ENCODE measurements around the gene SNRNP48. TPM values are rescaled to one million over a fixed set of nuclear protein-coding genes. Genes with fewer than 3 reads are reported as not detected.

The SNRNP48 gene, protein sequence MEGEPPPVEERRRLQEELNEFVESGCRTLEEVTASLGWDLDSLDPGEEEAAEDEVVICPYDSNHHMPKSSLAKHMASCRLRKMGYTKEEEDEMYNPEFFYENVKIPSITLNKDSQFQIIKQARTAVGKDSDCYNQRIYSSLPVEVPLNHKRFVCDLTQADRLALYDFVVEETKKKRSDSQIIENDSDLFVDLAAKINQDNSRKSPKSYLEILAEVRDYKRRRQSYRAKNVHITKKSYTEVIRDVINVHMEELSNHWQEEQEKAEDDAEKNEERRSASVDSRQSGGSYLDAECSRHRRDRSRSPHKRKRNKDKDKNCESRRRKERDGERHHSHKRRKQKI
- 15.9 TPM for polyA plus RNA-seq (ENCODE audit: insufficient read length)

DNA sequence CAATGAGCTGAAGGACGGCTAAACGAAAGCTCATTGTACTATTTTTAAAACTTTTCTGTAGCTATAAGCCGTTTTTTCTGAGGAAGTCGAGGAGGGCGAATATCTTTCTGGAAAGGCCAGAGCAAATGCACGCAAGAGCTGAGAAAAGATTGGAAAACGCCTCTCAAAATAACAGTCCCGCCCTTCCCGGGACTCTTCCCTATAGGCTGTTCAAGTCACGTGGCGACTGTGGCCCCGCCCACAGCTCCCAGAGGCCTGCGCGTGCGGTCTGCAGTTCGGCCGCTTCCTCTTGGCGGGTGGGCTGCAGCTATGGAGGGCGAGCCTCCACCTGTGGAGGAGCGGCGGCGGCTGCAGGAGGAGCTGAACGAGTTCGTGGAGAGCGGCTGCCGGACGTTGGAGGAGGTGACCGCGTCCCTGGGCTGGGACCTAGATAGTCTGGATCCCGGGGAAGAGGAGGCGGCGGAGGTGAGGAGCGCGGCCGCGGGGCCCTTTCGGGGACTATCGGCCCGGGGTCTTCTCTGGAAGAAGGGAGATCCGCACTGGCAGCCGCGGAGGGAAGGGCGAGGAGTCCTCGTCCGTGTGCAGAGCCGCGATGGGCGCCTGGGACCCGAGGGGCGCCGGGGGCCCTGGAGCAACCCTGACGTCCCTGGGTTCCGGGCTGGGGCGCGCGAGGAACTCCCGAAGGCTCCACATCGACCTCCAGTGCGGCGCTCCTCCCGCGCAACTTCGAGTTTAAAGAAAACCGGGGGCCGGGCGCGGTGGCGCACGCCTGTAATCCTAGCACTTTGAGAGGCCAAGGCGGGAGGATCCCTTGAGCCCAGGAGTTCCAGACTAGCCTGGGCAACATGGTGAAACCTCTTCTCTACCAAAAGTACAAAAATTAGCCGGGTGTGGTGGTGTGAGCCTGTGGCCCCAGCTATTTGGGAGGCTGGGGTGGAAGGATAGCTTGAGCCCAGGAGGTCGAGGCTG is at the start of gene SNRNP48:
SNRNP48 (plus strand) TSS at position 250 of the 969 bp plus-strand sequence; CDS start at position 310, 60 bp downstream.
- peak; percentile 96 for DNase-seq

GRCh38 chr6:7540595-7540994 is 49.4 kb upstream of the SNRNP48 start:
- DNase-seq: no peak

DNA sequence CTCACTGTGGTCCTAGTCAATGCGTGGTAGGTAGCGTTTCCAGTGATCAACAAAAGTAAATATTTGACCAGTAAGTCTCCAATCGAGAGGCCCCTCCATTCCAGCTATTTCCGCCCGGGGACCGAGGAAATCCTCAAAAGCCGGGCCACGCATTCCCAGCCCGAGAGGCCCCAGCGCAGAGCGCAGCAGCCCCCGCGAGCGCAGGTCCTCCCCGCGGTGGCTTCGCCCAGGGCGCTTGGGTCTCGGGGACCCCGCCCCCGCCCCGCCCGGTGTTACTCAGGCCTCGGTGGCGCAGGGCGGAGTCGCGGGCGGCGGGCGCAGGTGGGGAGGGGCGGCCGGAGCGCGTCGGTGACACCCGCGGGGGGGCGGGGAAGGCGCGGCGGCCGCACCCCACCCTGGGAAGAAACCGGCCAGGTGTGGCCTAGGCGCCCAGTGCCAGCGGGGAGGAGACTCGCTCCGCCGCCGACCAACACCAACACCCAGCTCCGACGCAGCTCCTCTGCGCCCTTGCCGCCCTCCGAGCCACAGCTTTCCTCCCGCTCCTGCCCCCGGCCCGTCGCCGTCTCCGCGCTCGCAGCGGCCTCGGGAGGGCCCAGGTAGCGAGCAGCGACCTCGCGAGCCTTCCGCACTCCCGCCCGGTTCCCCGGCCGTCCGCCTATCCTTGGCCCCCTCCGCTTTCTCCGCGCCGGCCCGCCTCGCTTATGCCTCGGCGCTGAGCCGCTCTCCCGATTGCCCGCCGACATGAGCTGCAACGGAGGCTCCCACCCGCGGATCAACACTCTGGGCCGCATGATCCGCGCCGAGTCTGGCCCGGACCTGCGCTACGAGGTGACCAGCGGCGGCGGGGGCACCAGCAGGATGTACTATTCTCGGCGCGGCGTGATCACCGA is 48.6 kb upstream of the SNRNP48 start, which contains the start of gene DSP:
DSP (plus strand) TSS at position 497 of the 890 bp plus-strand sequence; CDS start at position 742, 245 bp downstream.
- DNase-seq: no peak

DNA sequence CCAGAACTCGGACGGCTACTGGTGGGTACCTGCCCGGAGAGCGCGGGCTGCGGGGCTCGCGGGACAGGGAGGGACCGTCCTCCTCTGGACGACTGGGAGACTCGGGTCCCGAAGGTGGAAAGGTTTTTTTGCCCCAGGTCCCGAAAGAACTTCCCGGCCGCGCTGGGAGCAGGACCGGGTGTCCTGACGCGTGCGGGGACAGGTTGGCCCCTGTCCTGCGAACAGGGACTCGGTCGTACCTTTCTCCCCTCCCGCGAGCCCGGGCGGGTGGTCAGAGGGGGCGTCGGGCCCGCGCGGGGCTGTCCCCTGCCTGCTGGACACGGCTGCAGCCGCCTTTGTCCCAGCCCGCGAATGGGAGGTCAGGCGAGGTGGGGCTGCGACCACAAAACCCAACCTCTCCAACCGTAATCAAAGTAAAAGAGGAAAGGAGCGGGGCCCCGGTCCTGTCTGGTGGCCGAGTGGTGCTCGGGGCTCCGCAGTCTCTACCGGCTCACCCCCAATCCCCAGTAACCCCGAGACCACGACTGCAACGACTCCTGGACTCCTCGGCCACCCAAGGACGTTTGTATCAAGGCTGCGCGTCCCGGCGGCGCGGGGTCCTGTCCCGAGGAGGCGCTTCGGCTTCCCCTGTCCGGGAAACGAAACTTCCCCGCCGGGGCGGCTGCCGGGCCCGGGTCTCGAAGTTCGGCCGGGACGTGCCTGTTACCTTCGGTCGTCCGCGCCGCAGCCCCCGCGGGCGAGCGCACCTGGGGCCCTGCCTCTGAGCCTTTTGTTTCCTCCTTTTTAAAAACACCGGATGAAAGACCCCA is 47.7 kb upstream of the SNRNP48 start:
- no peak for DNase-seq

DNA sequence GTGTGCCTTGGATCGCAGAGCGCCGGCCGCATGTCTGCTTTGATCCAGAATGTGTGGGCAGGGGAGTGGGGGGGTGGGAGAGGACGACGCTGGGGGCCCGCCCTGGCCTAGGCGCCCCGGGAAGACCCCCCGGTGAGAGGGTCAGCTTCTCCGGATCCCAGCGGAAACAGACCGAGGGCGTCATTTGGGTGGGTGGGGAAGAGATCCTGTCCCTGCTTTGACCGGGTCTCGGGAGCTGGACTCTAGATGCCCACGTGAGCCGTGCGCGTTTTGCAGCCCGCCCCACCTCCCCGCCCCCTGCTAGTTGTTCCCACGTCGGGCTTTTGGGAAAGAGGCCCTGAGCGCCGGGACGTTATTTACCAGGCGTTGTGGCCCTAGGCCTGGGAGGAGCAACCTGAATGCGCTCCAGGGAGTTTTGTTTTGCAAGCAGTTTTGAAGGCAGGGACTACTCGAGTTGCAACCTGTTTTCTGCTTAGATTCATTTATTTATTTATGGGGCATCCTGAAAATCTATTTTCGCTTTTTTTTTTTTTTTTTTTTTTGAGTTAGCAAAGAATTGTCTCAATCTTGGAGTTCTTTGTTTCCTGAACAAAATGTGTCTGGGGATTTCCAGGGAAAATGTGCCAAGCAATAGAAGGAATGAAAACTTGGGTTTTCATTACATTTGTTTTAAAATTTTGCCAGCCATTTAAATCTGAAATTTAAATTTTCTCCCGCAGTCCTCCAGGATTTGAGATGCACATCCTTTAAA is 46.9 kb upstream of the SNRNP48 start:
- no peak for DNase-seq

GRCh38 chr6:7543789-7544424 is 46.1 kb upstream of the SNRNP48 start:
- no peak for DNase-seq

DNA sequence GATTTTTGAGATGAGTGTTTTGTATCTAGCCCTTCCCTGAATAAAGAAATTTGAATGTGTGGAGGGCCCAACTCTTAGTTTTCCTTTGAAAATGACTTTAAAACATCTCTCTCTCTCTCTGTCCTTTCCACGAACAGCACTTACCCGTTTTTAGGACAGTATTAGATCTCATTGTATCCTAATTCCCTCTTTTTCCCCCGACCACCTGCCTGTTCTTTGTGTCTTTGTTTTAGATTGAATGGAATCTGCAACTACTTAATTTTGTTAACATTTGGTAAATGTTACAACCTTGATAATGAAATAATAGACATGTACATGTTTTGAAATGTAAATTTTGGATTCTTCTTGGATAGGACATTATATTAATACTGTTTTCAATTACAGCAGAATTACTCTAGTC is 45.4 kb upstream of the SNRNP48 start:
- no peak for DNase-seq

- DNase-seq: no peak
Measured at GRCh38 chr6:7545316-7546019, 44.5 kb upstream of the SNRNP48 start.

- DNase-seq: no peak
Measured at GRCh38 chr6:7546020-7546369, 44.0 kb upstream of the SNRNP48 start.

DNA sequence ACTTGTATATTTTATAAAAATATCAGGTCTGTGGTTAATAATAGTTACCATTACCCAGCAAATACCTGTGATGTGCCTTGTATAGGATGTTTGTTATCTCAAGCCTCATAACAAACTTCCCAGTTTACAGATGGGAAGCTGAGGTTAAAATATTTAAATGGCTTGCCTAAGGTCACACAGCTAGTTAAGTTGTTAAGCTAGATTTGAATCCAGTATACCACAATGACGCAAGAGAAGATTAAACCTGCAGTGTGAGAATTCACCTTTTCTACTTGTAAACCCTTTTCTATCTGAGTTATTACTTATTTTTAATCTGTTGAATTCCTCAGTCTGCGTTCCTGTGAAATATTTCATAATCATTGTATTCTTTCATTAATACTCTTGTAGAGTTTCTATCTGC is 43.6 kb upstream of the SNRNP48 start:
- DNase-seq: no peak

- no peak for DNase-seq
Measured at GRCh38 chr6:7546896-7547295, 43.1 kb upstream of the SNRNP48 start.

- DNase-seq: no peak
Measured at GRCh38 chr6:7547315-7547714, 42.7 kb upstream of the SNRNP48 start.

- DNase-seq: no peak
Measured at GRCh38 chr6:7550433-7550801, 39.6 kb upstream of the SNRNP48 start.

- no peak for DNase-seq
Measured at GRCh38 chr6:7554533-7555275, 35.3 kb upstream of the SNRNP48 start.

- no peak for DNase-seq
Measured at GRCh38 chr6:7555671-7556070, 34.3 kb upstream of the SNRNP48 start.

DNA sequence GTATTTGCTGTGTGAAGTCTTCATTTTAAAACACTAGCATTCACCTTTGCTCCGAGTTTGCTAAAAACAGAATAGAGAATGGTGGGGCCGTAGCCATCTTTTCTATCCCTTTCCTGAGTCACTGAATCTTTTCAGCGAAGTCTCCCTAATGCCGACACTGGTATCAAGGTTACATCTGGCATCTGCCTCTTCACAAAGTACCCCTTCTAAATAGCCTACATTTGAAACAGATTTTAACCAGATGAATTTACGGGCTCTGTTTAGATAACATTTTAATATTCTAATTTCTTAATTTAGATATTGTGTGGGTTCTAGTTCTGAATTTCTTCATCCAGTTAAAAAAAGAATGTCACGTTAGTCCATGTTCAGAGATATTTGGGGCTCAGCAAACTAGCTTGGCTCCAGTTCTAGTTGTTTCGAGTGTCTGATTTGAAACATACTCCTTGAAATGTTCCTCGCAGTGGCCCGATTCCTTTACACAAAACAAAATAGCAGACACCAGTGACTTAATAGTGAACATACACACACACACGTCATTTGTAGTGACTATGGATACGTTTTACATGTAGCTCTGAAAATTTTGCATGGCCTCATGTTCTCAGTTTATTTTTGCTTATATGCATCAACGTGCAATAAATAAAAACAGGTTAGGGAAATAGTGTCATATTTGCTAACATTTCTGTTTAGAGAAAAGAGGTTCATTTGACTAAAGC is 33.4 kb upstream of the SNRNP48 start:
- DNase-seq: no peak

- DNase-seq: no peak
Measured at GRCh38 chr6:7557652-7558051, 32.3 kb upstream of the SNRNP48 start.

GRCh38 chr6:7558781-7559180 is 31.2 kb upstream of the SNRNP48 start:
- DNase-seq: no peak
